SK-N-SH treated with all-trans-retinoic acid at 6 μM for 48 hours (cell line): ENCODE measurements around the gene SF1.

Experiments
- ISL1 ChIP-seq: fragments of 250-450 bp; sonication (Bioruptor Pico); IDR thresholded peaks from 2 replicates; pipeline ENCODE4 v2.1.2; 2022; ENCODE audit warnings: mild to moderate bottlenecking, moderate library complexity
- PATZ1 ChIP-seq: fragments of 250-450 bp; sonication (Bioruptor Pico); IDR thresholded peaks from 2 replicates; pipeline ENCODE4 v1.8.0; 2020; ENCODE audit warnings: mild to moderate bottlenecking, moderate library complexity, borderline replicate concordance
- PPARA ChIP-seq: fragments of 250-450 bp; sonication (Bioruptor Pico); IDR thresholded peaks from 2 replicates; pipeline ENCODE4 v1.5.0; 2020; ENCODE audit warnings: mild to moderate bottlenecking, borderline replicate concordance
- RARB ChIP-seq: fragments of 250-450 bp; sonication (Bioruptor Pico); IDR thresholded peaks from 2 replicates; pipeline ENCODE4 v1.8.0; 2021; ENCODE audit warnings: mild to moderate bottlenecking, moderate library complexity
- TOX ChIP-seq: fragments of 250-450 bp; sonication (Bioruptor Pico); IDR thresholded peaks from 2 replicates; pipeline ENCODE4 v1.8.0; 2021; ENCODE audit warnings: mild to moderate bottlenecking, moderate library complexity, borderline replicate concordance
- ZC3H10 ChIP-seq: fragments of 250-450 bp; sonication (Bioruptor Pico); IDR thresholded peaks from 2 replicates; pipeline ENCODE4 v1.5.1; 2021; ENCODE audit warnings: mild to moderate bottlenecking, moderate library complexity
- ZFP3 ChIP-seq: fragments of 250-450 bp; sonication (Bioruptor Pico); IDR thresholded peaks from 2 replicates; pipeline ENCODE4 v1.5.0; 2020; ENCODE audit warnings: mild to moderate bottlenecking, moderate library complexity
- ZFP30 ChIP-seq: fragments of 450-650 bp; formaldehyde crosslinking; IDR thresholded peaks from 2 replicates; pipeline ENCODE4 v1.5.0; 2022; ENCODE audit warnings: mild to moderate bottlenecking, moderate library complexity
- ZNF8 ChIP-seq: fragments of 450-650 bp; formaldehyde crosslinking; IDR thresholded peaks from 2 replicates; pipeline ENCODE4 v1.5.0; 2020; ENCODE audit warnings: mild to moderate bottlenecking, moderate library complexity
- TF ChIP-seq, protein P1 (sequence below): fragments of 250-450 bp; sonication (Bioruptor Pico); IDR thresholded peaks from 2 replicates; pipeline ENCODE4 v1.5.1; 2020; ENCODE audit warnings: low read depth, mild to moderate bottlenecking, moderate library complexity

GRCh38 chr11:64771861-64772260 lies 6.5 kb downstream of the SF1 start:
- TF ChIP-seq ZC3H10 (CRISPR knock-in tag) (no peak), ZNF8 (CRISPR knock-in tag) (no peak), PATZ1 (CRISPR knock-in tag) (no peak), ZFP3 (CRISPR knock-in tag) (no peak), ISL1 (CRISPR knock-in tag) (no peak), PPARA (CRISPR knock-in tag) (no peak), TOX (CRISPR knock-in tag) (no peak), ZFP30 (CRISPR knock-in tag) (no peak), RARB (no peak)
- TF ChIP-seq, protein P1, sequence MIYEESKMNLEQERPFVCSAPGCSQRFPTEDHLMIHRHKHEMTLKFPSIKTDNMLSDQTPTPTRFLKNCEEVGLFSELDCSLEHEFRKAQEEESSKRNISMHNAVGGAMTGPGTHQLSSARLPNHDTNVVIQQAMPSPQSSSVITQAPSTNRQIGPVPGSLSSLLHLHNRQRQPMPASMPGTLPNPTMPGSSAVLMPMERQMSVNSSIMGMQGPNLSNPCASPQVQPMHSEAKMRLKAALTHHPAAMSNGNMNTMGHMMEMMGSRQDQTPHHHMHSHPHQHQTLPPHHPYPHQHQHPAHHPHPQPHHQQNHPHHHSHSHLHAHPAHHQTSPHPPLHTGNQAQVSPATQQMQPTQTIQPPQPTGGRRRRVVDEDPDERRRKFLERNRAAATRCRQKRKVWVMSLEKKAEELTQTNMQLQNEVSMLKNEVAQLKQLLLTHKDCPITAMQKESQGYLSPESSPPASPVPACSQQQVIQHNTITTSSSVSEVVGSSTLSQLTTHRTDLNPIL (CRISPR knock-in tag) = no peak
